Astrocyte (in vitro differentiated cells and primary cell): Measurements from ENCODE around the gene PLPPR1. TPM values are rescaled to one million over a fixed set of nuclear protein-coding genes. Genes with fewer than 3 reads are reported as not detected.

Experiments
- DNase-seq: peaks from one replicate; pipeline ENCODE4 v3.0.0-alpha.2; 2010; ENCODE audit warnings: low read depth
- FAIRE-seq: peaks from 2 replicates; lab custom pipeline; 2011; peaks lifted over from hg19 to GRCh38; lab: Jason Lieb, UNC
- H2AFZ ChIP-seq: 2 replicates; pipeline ENCODE4 v1.6.0; 2012; ENCODE audit warnings: low read depth, low read length, inconsistent platforms
- H3K27ac ChIP-seq: 2 replicates; pipeline ENCODE4 v1.5.1; 2011; ENCODE audit warnings: low read depth, low read length, inconsistent platforms
- H3K27me3 ChIP-seq: 2 replicates; pipeline ENCODE4 v1.6.0; 2011; ENCODE audit warnings: low read length, inconsistent platforms; ENCODE audit not compliant: insufficient read depth
- H3K36me3 ChIP-seq: 2 replicates; pipeline ENCODE4 v1.5.1; 2011; ENCODE audit warnings: low read length, inconsistent platforms; ENCODE audit not compliant: insufficient read depth
- H3K4me1 ChIP-seq: 2 replicates; pipeline ENCODE4 v1.5.1; 2011; ENCODE audit warnings: low read length, inconsistent platforms; ENCODE audit not compliant: insufficient read depth
- H3K4me2 ChIP-seq: 2 replicates; pipeline ENCODE4 v1.6.0; 2012; ENCODE audit warnings: low read length, inconsistent platforms
- H3K4me3 ChIP-seq: 2 replicates; pipeline ENCODE4 v1.5.1; 2011; ENCODE audit warnings: low read depth, mild to moderate bottlenecking, low read length, inconsistent platforms; ENCODE audit not compliant: insufficient read depth
- H3K79me2 ChIP-seq: 2 replicates; pipeline ENCODE4 v1.6.0; 2012; ENCODE audit warnings: mild to moderate bottlenecking, low read length, inconsistent platforms; ENCODE audit not compliant: insufficient read depth
- H3K9ac ChIP-seq: 2 replicates; pipeline ENCODE4 v1.6.0; 2012; ENCODE audit warnings: mild to moderate bottlenecking, low read length, inconsistent platforms
- H3K9me3 ChIP-seq: 2 replicates; pipeline ENCODE4 v1.5.1; 2012; ENCODE audit warnings: low read depth, mild to moderate bottlenecking, low read length, inconsistent platforms; ENCODE audit not compliant: insufficient read depth
- H4K20me1 ChIP-seq: 2 replicates; pipeline ENCODE4 v1.6.0; 2012; ENCODE audit warnings: low read length, inconsistent platforms; ENCODE audit not compliant: insufficient read depth
- H3K27ac Mint-ChIP-seq: one replicate; pipeline ENCODE4 v1.8.0; 2021; ENCODE audit warnings: mild to moderate bottlenecking, mixed read lengths; ENCODE audit not compliant: unreplicated experiment
- H3K27me3 Mint-ChIP-seq: one replicate; pipeline ENCODE4 v1.8.0; 2021; ENCODE audit warnings: low read depth, mixed read lengths; ENCODE audit not compliant: unreplicated experiment
- H3K36me3 Mint-ChIP-seq: one replicate; pipeline ENCODE4 v1.8.0; 2021; ENCODE audit warnings: low read depth, mixed read lengths; ENCODE audit not compliant: unreplicated experiment
- H3K4me1 Mint-ChIP-seq: one replicate; pipeline ENCODE4 v1.8.0; 2021; ENCODE audit warnings: low read depth, mixed read lengths; ENCODE audit not compliant: unreplicated experiment
- H3K4me3 Mint-ChIP-seq: one replicate; pipeline ENCODE4 v1.8.0; 2021; ENCODE audit warnings: mild to moderate bottlenecking, moderate library complexity, mixed read lengths; ENCODE audit not compliant: unreplicated experiment
- H3K9me3 Mint-ChIP-seq: one replicate; pipeline ENCODE4 v1.8.0; 2021; ENCODE audit warnings: mild to moderate bottlenecking, mixed read lengths; ENCODE audit not compliant: unreplicated experiment
- EZH2 ChIP-seq: IDR thresholded peaks from 2 replicates; pipeline ENCODE4 v1.6.1; 2012; ENCODE audit warnings: mild to moderate bottlenecking, low read length, inconsistent platforms; ENCODE audit not compliant: insufficient read depth
- total RNA-seq: library from RNA; stranded (reverse); gene quantifications from 2 replicates; pipeline ENCODE4 v1.2.1, GENCODE V29; 2021
- TF ChIP-seq, protein P1 (sequence below): IDR thresholded peaks from 2 replicates; pipeline ENCODE4 v1.5.1; 2011; ENCODE audit warnings: low read depth, mild to moderate bottlenecking, inconsistent platforms, low read length, moderate library complexity; ENCODE audit not compliant: insufficient read depth

PLPPR1 gene
- total RNA-seq, 1 donor from 2014 or later, result not detected

DNA sequence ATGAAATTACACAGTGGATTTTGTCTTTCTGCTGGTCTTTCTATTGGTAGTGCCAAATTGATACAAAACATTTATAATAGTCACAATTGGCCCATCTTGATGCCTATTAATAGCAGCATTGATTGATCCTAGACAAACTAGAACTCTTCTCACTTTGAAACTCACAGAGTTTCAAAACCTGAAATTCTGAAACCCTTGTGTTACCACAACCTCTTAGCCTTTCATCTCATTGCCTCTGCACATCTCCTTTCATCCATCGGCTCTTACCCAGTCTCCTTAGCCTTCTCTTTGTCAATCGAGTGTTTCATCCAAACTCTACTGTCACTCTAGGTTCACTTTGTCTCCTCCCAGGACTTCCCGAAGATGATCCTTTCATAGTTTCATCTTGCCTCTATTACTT is 22.1 kb downstream of the PLPPR1 start:
- no peak overlapping the region for H3K9ac ChIP-seq
- no peaks in the 10 kb centered on the region for H4K20me1 ChIP-seq
- no peaks in the 10 kb centered on the region for H3K36me3 ChIP-seq
- no peaks in the 10 kb centered on the region for H3K79me2 ChIP-seq
- H3K4me2 ChIP-seq, result no peak overlapping the region
- no peak for DNase-seq
- no peak overlapping the region for H3K27ac Mint-ChIP-seq
- no peak overlapping the region for H2AFZ ChIP-seq
- H3K4me1 ChIP-seq, result no peaks in the 10 kb centered on the region
- no peaks in the 10 kb centered on the region for H3K27me3 Mint-ChIP-seq
- H3K27me3 ChIP-seq, result no peaks in the 10 kb centered on the region
- H3K9me3 Mint-ChIP-seq, result peaks cover 3% of the 10 kb centered on the region
- no peaks in the 10 kb centered on the region for H3K9me3 ChIP-seq
- H3K4me1 Mint-ChIP-seq, result no peaks in the 10 kb centered on the region
- H3K27ac ChIP-seq, result no peak overlapping the region
- no peak for TF ChIP-seq EZH2
- TF ChIP-seq, protein P1, sequence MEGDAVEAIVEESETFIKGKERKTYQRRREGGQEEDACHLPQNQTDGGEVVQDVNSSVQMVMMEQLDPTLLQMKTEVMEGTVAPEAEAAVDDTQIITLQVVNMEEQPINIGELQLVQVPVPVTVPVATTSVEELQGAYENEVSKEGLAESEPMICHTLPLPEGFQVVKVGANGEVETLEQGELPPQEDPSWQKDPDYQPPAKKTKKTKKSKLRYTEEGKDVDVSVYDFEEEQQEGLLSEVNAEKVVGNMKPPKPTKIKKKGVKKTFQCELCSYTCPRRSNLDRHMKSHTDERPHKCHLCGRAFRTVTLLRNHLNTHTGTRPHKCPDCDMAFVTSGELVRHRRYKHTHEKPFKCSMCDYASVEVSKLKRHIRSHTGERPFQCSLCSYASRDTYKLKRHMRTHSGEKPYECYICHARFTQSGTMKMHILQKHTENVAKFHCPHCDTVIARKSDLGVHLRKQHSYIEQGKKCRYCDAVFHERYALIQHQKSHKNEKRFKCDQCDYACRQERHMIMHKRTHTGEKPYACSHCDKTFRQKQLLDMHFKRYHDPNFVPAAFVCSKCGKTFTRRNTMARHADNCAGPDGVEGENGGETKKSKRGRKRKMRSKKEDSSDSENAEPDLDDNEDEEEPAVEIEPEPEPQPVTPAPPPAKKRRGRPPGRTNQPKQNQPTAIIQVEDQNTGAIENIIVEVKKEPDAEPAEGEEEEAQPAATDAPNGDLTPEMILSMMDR, result no peak
- H3K36me3 Mint-ChIP-seq, result no peaks in the 10 kb centered on the region
- FAIRE-seq, result no peak
- no peak overlapping the region for H3K4me3 ChIP-seq
- H3K4me3 Mint-ChIP-seq, result no peak overlapping the region

DNA sequence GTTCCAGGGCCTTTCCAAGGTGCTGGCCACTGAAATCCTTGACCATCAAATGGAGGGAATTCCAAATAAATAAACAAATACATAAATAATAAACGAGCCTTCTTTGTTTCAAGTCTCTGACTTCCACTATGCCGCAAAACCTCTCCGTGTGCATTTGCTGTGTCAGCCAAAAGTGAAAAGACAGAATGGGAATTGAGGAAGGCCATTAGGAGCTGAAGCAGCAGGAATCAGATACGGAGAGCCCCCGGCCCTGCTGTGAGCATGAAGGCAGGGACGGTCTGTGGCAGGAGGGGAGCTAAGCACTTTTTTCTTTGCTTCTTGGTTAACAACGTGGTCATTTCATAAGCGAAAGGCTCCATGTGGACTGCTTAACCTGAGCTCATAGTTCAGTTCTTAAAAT is 26.1 kb downstream of the PLPPR1 start:
- no peak overlapping the region for H3K27ac ChIP-seq
- no peak overlapping the region for H3K4me3 Mint-ChIP-seq
- H3K79me2 ChIP-seq, result no peaks in the 10 kb centered on the region
- H3K27ac Mint-ChIP-seq, result no peak overlapping the region
- no peak for TF ChIP-seq EZH2
- TF ChIP-seq, protein P1, result no peak
- H2AFZ ChIP-seq, result no peak overlapping the region
- peaks cover 1% of the 10 kb centered on the region for H3K9me3 Mint-ChIP-seq
- no peaks in the 10 kb centered on the region for H3K4me1 ChIP-seq
- no peak for FAIRE-seq
- no peaks in the 10 kb centered on the region for H3K36me3 ChIP-seq
- H3K4me1 Mint-ChIP-seq, result no peaks in the 10 kb centered on the region
- H3K4me3 ChIP-seq, result no peak overlapping the region
- H3K9ac ChIP-seq, result no peak overlapping the region
- no peaks in the 10 kb centered on the region for H4K20me1 ChIP-seq
- no peaks in the 10 kb centered on the region for H3K27me3 Mint-ChIP-seq
- no peak overlapping the region for H3K4me2 ChIP-seq
- no peaks in the 10 kb centered on the region for H3K36me3 Mint-ChIP-seq
- no peaks in the 10 kb centered on the region for H3K9me3 ChIP-seq
- no peaks in the 10 kb centered on the region for H3K27me3 ChIP-seq
- DNase-seq, result no peak

DNA sequence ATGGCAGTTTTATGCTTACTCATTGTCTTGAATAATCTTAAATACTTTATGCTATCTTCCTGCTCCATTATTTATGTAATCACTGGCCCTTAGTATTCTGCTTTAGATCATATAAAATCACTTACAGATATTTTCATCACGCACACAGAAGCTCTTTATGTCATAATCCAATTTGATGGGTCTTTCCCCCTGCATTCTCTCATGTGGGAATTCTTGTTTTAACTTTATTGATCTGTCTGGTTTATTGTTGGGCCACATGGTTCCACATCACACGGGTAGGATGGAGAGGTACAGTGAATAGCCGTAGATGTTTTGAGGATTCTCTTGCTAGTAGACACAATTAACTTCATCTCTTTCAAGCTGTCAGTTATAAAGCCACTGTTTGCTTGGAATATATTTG is 27.0 kb downstream of the PLPPR1 start:
- H3K4me3 Mint-ChIP-seq, result no peak overlapping the region
- no peaks in the 10 kb centered on the region for H3K36me3 Mint-ChIP-seq
- no peaks in the 10 kb centered on the region for H3K79me2 ChIP-seq
- no peaks in the 10 kb centered on the region for H3K27me3 ChIP-seq
- TF ChIP-seq EZH2, result no peak
- TF ChIP-seq, protein P1, result no peak
- H3K9me3 Mint-ChIP-seq, result peaks cover 1% of the 10 kb centered on the region
- no peaks in the 10 kb centered on the region for H3K4me1 ChIP-seq
- H3K36me3 ChIP-seq, result no peaks in the 10 kb centered on the region
- no peaks in the 10 kb centered on the region for H3K27me3 Mint-ChIP-seq
- DNase-seq (no peak), FAIRE-seq (no peak)
- H3K4me2 ChIP-seq, result no peak overlapping the region
- no peak overlapping the region for H3K9ac ChIP-seq
- no peaks in the 10 kb centered on the region for H3K9me3 ChIP-seq
- H3K27ac ChIP-seq, result no peak overlapping the region
- no peaks in the 10 kb centered on the region for H3K4me1 Mint-ChIP-seq
- no peak overlapping the region for H2AFZ ChIP-seq
- H3K4me3 ChIP-seq, result no peak overlapping the region
- no peaks in the 10 kb centered on the region for H4K20me1 ChIP-seq
- no peak overlapping the region for H3K27ac Mint-ChIP-seq
